Neural progenitor cell (in vitro differentiated cells): Measurements from ENCODE around the gene ACY1.

ENCODE experiments used
- CTCF ChIP-seq: fragments of 200-600 bp; sonication (generic); IDR thresholded peaks from 2 replicates; pipeline ENCODE4 v1.5.1; 2017; ENCODE audit warnings: antibody characterized with exemption, mild to moderate bottlenecking
- EZH2 ChIP-seq: fragments of 200-600 bp; sonication (generic); IDR thresholded peaks from 2 replicates; pipeline ENCODE4 v1.6.1; 2017; ENCODE audit warnings: antibody characterized with exemption, mild to moderate bottlenecking, moderate library complexity
- EZH2phosphoT487 ChIP-seq: fragments of 200-600 bp; sonication (generic); IDR thresholded peaks from 2 replicates; pipeline ENCODE4 v1.6.1; 2017; ENCODE audit warnings: antibody characterized with exemption

DNA sequence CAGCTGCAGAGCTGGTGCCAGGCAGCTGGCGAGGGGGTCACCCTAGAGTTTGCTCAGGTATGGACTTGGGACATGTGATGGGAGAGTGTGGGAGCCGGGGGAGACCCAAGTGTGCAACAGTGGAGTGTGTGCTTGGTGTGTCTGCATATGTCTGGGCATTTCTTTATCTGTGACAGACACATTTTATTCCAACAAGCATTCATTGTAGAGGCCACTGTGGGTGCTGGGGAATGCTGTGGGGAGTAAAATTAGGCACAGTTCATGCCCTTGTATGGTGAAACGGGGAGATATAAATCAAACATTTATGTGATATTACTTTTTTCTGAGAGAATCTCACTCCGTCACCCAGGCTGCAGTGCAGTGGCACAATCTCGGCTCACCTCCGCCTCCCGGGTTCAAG, 4.2 kb downstream of the ACY1 start:
- no peak for TF ChIP-seq CTCF
- TF ChIP-seq EZH2, result no peak
- no peak for TF ChIP-seq EZH2phosphoT487
